Heart left ventricle (tissue), 11 donors: ENCODE data around the gene PSG7. TPM values are rescaled to one million over a fixed set of nuclear protein-coding genes. Genes with fewer than 3 reads are reported as not detected.

Experiments
- polyA plus RNA-seq, 2 donors: library from polyadenylated mRNA; stranded (reverse); fragments of 200-250 nt; gene quantifications; one replicate each; pipeline ENCODE4 v1.2.3, GENCODE V29; 2013
- total RNA-seq, 9 donors: library from RNA; depleted of rRNA in 2 of 9; stranded (reverse); fragments of >200 nt in 2 of 9; fragmentation: NEBNext Ultra II Directional in 3 of 9; extraction: Animal tissue kit (Norgen Biotek cat#: 25700) in 3 of 9; gene quantifications; one replicate each; pipeline versions ENCODE4 v1.1.0 to v1.2.4, GENCODE V29; 2016 to 2023
- donor health status: ischemic (EF 13 %, LVEDD 7.1; RV severe dilation, severe dysfunction).
- donor health status: healthy with polysubstance abuse.
- donor health status: DM: no; HTN: yes; CAD: no.
- donor health status: DM: no; HTN: no; CAD: no.
- donor health status: ischemic (EF 25% LVEDD 5.7; RV mildly dilated, moderate dysfunction).
- donor health status: healthy.
- donor health status: DM: yes; HTN: yes; CAD: no.
- donor health status: PGD.
- donor health status: nonischemic (EF 23%, LVEDD 6.1; RV moderate dilation, normal function).

PSG7 gene
- total and polyA plus RNA-seq, 11 donors = not detected

Other genes with a start within 250 kb of the PSG7 start
- not detected for gene PSG3, start 196.7 kb downstream of the PSG7 start, total RNA-seq
- not detected for gene PSG3, start 196.7 kb downstream of the PSG7 start, polyA plus RNA-seq
- not detected for gene PSG8, start 171.5 kb downstream of the PSG7 start, total RNA-seq
- not detected for gene PSG8, start 171.5 kb downstream of the PSG7 start, polyA plus RNA-seq
- gene PSG1, start 57.5 kb downstream of the PSG7 start, total RNA-seq = not detected
- gene PSG1, start 57.5 kb downstream of the PSG7 start, polyA plus RNA-seq = not detected
- not detected for gene PSG6, start 19.3 kb downstream of the PSG7 start, total RNA-seq
- gene PSG6, start 19.3 kb downstream of the PSG7 start, polyA plus RNA-seq = not detected
- gene PSG11, start 89.3 kb upstream of the PSG7 start, total RNA-seq = not detected
- not detected for gene PSG11, start 89.3 kb upstream of the PSG7 start, polyA plus RNA-seq
- not detected for gene PSG2, start 145.5 kb upstream of the PSG7 start, total RNA-seq
- gene PSG2, start 145.5 kb upstream of the PSG7 start, polyA plus RNA-seq = not detected
- gene PSG5, start 249.3 kb upstream of the PSG7 start, total RNA-seq = not detected
- not detected for gene PSG5, start 249.3 kb upstream of the PSG7 start, polyA plus RNA-seq